Measurements from ENCODE around the gene PLA2G2D.

PLA2G2D gene

DNA sequence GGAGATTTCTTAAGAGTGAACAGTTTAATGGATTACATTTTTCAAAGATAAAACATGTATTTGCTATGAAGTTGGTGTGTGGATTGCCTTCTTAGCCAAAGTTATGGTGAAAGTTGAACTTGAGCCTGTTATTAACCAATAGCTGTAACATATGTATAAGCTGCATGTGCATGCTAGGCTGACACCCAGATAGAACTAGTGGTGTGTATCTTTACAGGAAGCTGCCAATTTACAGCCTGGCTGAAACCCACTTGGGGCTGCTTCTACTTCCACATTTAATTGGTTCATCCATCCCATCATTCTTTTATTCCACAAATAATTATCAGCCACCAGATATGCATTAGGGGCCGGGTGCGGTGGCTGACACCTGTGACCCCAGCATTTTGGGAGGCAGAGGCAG, 46.1 kb downstream of the PLA2G2D start (continued):
- TF ChIP-seq, protein P1, sequence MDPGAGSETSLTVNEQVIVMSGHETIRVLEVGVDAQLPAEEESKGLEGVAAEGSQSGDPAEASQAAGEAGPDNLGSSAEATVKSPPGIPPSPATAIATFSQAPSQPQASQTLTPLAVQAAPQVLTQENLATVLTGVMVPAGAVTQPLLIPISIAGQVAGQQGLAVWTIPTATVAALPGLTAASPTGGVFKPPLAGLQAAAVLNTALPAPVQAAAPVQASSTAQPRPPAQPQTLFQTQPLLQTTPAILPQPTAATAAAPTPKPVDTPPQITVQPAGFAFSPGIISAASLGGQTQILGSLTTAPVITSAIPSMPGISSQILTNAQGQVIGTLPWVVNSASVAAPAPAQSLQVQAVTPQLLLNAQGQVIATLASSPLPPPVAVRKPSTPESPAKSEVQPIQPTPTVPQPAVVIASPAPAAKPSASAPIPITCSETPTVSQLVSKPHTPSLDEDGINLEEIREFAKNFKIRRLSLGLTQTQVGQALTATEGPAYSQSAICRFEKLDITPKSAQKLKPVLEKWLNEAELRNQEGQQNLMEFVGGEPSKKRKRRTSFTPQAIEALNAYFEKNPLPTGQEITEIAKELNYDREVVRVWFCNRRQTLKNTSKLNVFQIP (CRISPR knock-in tag; IDR thresholded peaks at IDR 0.05; ENCODE audit: borderline replicate concordance, low read depth) = no peak

DNA sequence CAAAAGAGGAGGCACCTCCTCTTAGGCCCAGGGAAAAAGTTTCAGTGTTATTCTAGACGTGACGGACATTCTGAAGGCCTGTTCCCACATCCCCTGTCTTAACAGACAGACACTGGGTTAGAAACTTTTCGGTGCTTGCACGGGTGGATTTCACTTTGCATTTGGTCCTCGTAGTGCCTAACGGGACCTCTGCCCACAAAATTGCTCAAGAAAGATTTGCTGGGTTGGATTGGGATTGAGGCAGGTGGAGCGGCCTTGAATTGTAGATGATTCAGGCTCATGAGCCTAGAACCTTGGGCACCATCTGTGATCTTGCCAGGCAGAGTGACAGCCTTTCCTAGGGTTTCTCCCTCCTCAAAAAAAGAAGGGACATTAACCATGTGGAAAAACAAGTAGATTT, 46.6 kb downstream of the PLA2G2D start:
- TF ChIP-seq RARB (CRISPR knock-in tag; IDR thresholded peaks at IDR 0.05) = no peak
- TF ChIP-seq TOX (CRISPR knock-in tag; IDR thresholded peaks at IDR 0.05; ENCODE audit: borderline replicate concordance) = no peak
- no peak for TF ChIP-seq ESRRG (CRISPR knock-in tag; IDR thresholded peaks at IDR 0.05)
- no peak for ATAC-seq

DNA sequence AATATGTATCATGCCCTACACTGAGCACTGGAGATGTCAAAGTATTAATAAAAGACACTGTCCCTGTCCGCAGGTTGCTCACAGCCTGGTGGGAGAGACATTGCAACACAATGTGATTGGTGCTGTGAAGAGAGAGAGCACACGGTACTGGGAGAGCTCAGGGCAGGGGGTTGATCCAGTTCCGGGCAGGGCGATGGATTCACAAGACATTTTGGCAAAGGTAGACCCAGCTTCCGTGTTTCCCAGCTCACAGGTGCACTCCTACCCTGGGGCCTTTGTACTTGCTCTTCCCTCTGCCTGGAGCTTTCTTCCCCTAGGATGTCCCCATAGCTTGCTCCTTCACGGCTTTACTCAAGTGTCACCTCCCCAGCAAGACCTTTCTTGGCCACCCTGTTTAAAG, 47.9 kb downstream of the PLA2G2D start:
- no peak for ATAC-seq

DNA sequence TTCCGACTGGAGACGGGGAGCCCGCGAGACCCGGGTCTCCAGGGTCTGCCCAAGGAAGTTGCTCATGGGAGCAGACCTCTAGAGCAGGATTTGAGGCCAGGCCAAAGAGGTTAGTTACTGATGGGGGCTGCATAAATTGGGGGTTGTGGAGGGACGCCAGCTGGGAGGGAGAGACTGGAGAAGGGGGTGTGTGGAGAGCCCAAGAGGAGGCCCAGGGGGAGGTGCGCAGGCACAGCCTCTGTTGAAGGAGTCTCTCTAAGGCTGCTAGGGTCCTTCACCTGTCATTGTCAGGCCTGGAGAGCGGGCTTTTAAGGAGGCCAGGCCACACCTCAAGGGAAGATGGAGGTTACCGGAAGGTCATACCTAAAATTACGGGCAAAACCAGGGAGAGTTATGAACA, 49.0 kb downstream of the PLA2G2D start:
- no peak for ATAC-seq
- no peak for TF ChIP-seq BACH2 (CRISPR knock-in tag; IDR thresholded peaks at IDR 0.05; ENCODE audit: borderline replicate concordance)
- no peak for TF ChIP-seq ZC3H10 (CRISPR knock-in tag; IDR thresholded peaks at IDR 0.05)
- TF ChIP-seq ARNTL (CRISPR knock-in tag; IDR thresholded peaks at IDR 0.05; ENCODE audit: borderline replicate concordance, low read depth) = no peak
- TF ChIP-seq, protein P2, sequence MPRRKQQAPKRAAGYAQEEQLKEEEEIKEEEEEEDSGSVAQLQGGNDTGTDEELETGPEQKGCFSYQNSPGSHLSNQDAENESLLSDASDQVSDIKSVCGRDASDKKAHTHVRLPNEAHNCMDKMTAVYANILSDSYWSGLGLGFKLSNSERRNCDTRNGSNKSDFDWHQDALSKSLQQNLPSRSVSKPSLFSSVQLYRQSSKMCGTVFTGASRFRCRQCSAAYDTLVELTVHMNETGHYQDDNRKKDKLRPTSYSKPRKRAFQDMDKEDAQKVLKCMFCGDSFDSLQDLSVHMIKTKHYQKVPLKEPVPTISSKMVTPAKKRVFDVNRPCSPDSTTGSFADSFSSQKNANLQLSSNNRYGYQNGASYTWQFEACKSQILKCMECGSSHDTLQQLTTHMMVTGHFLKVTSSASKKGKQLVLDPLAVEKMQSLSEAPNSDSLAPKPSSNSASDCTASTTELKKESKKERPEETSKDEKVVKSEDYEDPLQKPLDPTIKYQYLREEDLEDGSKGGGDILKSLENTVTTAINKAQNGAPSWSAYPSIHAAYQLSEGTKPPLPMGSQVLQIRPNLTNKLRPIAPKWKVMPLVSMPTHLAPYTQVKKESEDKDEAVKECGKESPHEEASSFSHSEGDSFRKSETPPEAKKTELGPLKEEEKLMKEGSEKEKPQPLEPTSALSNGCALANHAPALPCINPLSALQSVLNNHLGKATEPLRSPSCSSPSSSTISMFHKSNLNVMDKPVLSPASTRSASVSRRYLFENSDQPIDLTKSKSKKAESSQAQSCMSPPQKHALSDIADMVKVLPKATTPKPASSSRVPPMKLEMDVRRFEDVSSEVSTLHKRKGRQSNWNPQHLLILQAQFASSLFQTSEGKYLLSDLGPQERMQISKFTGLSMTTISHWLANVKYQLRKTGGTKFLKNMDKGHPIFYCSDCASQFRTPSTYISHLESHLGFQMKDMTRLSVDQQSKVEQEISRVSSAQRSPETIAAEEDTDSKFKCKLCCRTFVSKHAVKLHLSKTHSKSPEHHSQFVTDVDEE (CRISPR knock-in tag; IDR thresholded peaks at IDR 0.05) = no peak
- no peak for TF ChIP-seq TCF4 (CRISPR knock-in tag; IDR thresholded peaks at IDR 0.05; ENCODE audit: borderline replicate concordance)
- TF ChIP-seq, protein P3, sequence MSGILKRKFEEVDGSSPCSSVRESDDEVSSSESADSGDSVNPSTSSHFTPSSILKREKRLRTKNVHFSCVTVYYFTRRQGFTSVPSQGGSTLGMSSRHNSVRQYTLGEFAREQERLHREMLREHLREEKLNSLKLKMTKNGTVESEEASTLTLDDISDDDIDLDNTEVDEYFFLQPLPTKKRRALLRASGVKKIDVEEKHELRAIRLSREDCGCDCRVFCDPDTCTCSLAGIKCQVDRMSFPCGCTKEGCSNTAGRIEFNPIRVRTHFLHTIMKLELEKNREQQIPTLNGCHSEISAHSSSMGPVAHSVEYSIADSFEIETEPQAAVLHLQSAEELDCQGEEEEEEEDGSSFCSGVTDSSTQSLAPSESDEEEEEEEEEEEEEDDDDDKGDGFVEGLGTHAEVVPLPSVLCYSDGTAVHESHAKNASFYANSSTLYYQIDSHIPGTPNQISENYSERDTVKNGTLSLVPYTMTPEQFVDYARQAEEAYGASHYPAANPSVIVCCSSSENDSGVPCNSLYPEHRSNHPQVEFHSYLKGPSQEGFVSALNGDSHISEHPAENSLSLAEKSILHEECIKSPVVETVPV (CRISPR knock-in tag; IDR thresholded peaks at IDR 0.05) = no peak
- no peak for TF ChIP-seq ZFP30 (CRISPR knock-in tag; IDR thresholded peaks at IDR 0.05)
- no peak for TF ChIP-seq ZNF565 (CRISPR knock-in tag; conservative IDR thresholded peaks at IDR 0.05; ENCODE audit: low read depth)
- TF ChIP-seq, protein P1 (CRISPR knock-in tag; IDR thresholded peaks at IDR 0.05; ENCODE audit: borderline replicate concordance, low read depth) = no peak
- no peak for TF ChIP-seq PPARA (CRISPR knock-in tag; IDR thresholded peaks at IDR 0.05; ENCODE audit: borderline replicate concordance)
- TF ChIP-seq ESRRG (CRISPR knock-in tag; IDR thresholded peaks at IDR 0.05) = no peak
- TF ChIP-seq ISL1 (CRISPR knock-in tag; IDR thresholded peaks at IDR 0.05) = no peak

More for the DNA sequence above, 47.9 kb downstream of the PLA2G2D start:
- TF ChIP-seq ISL1 (CRISPR knock-in tag; IDR thresholded peaks at IDR 0.05) = no peak
- TF ChIP-seq BACH2 (CRISPR knock-in tag; IDR thresholded peaks at IDR 0.05; ENCODE audit: borderline replicate concordance) = no peak
- TF ChIP-seq ZFP3 (CRISPR knock-in tag; IDR thresholded peaks at IDR 0.05) = no peak
- no peak for TF ChIP-seq ZNF70 (CRISPR knock-in tag; IDR thresholded peaks at IDR 0.05)
- TF ChIP-seq, protein P4, sequence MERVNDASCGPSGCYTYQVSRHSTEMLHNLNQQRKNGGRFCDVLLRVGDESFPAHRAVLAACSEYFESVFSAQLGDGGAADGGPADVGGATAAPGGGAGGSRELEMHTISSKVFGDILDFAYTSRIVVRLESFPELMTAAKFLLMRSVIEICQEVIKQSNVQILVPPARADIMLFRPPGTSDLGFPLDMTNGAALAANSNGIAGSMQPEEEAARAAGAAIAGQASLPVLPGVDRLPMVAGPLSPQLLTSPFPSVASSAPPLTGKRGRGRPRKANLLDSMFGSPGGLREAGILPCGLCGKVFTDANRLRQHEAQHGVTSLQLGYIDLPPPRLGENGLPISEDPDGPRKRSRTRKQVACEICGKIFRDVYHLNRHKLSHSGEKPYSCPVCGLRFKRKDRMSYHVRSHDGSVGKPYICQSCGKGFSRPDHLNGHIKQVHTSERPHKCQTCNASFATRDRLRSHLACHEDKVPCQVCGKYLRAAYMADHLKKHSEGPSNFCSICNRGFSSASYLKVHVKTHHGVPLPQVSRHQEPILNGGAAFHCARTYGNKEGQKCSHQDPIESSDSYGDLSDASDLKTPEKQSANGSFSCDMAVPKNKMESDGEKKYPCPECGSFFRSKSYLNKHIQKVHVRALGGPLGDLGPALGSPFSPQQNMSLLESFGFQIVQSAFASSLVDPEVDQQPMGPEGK (CRISPR knock-in tag; IDR thresholded peaks at IDR 0.05; ENCODE audit: borderline replicate concordance) = no peak
- no peak for TF ChIP-seq SNAI2 (CRISPR knock-in tag; IDR thresholded peaks at IDR 0.05)
- no peak for TF ChIP-seq OSR1 (CRISPR knock-in tag; IDR thresholded peaks at IDR 0.05)
- no peak for TF ChIP-seq ZNF565 (CRISPR knock-in tag; conservative IDR thresholded peaks at IDR 0.05; ENCODE audit: low read depth)
- TF ChIP-seq ESRRG (CRISPR knock-in tag; IDR thresholded peaks at IDR 0.05) = no peak
- TF ChIP-seq, protein P5, sequence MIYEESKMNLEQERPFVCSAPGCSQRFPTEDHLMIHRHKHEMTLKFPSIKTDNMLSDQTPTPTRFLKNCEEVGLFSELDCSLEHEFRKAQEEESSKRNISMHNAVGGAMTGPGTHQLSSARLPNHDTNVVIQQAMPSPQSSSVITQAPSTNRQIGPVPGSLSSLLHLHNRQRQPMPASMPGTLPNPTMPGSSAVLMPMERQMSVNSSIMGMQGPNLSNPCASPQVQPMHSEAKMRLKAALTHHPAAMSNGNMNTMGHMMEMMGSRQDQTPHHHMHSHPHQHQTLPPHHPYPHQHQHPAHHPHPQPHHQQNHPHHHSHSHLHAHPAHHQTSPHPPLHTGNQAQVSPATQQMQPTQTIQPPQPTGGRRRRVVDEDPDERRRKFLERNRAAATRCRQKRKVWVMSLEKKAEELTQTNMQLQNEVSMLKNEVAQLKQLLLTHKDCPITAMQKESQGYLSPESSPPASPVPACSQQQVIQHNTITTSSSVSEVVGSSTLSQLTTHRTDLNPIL (CRISPR knock-in tag; IDR thresholded peaks at IDR 0.05; ENCODE audit: low read depth) = no peak
